Temporal lobe (tissue), 2 donors: ENCODE results near the gene CNNM3. TPM values are rescaled to one million over a fixed set of nuclear protein-coding genes. Genes with fewer than 3 reads are reported as not detected.

ENCODE experiments used
- small RNA-seq: library from RNA; depleted of rRNA; stranded (forward); fragments of <200 nt; gene quantifications from one replicate; pipeline ENCODE3, GENCODE V24; 2014; ENCODE audit warnings: low replicate concordance
- total RNA-seq: library from RNA; depleted of rRNA; stranded (reverse); fragments of >200 nt; gene quantifications from one replicate; pipeline ENCODE4 v1.2.3, GENCODE V29; 2014

CNNM3 gene
- total RNA-seq, 1 donor from 2014 or later: 19.2 TPM

Small RNA genes within 50 kb of the gene (small RNA-seq; reads per million reads assigned to genes)
- gene MIR3127: not detected

Other genes with a start within 250 kb of the CNNM3 start
- 26.3 TPM for gene KANSL3, start 178.0 kb upstream of the CNNM3 start, total RNA-seq
- 0.25 TPM for gene FER1L5, start 173.5 kb upstream of the CNNM3 start, total RNA-seq
- 19.7 TPM for gene LMAN2L, start 76.2 kb upstream of the CNNM3 start, total RNA-seq
- 6.4 TPM for gene CNNM4, start 55.4 kb upstream of the CNNM3 start, total RNA-seq
- 5.2 TPM for gene ANKRD23, start 27.8 kb downstream of the CNNM3 start, total RNA-seq
- 5.4 TPM for gene ANKRD39, start 41.7 kb downstream of the CNNM3 start, total RNA-seq
- gene SEMA4C, start 53.8 kb downstream of the CNNM3 start, total RNA-seq: 42.8 TPM
- gene FAM178B, start 170.3 kb downstream of the CNNM3 start, total RNA-seq: not detected